HG03159 (cell line): Measurements from ENCODE around the gene ZNF296.

ENCODE experiments used
- ATAC-seq: cut with Tn5 transposase; IDR thresholded peaks from one replicate; pipeline ENCODE4 v1.9.1; 2021; ENCODE audit warnings: mild to moderate bottlenecking, moderate library complexity; ENCODE audit not compliant: unreplicated experiment

Gene ZNF296

DNA sequence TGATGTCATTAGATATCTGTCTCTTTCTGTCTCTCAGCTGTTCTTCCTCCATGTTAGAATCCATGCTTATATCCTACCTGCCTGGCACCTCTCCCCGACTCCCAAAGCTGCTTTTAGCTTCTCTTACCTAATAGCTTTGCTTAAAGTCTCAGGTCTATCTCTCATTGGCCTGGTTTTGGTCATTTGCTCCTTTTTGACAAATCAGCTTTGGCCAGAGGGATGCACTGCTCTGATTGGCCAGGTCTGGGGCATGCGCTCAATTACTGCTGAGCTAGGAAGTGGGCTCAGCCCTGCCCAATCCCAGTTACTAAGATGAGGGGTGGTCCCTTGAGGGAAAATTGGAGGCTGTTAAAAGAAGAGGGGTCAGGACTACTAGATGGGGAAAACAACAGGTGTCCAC lies 48.9 kb downstream of the ZNF296 start:
- ATAC-seq, result no peak

DNA sequence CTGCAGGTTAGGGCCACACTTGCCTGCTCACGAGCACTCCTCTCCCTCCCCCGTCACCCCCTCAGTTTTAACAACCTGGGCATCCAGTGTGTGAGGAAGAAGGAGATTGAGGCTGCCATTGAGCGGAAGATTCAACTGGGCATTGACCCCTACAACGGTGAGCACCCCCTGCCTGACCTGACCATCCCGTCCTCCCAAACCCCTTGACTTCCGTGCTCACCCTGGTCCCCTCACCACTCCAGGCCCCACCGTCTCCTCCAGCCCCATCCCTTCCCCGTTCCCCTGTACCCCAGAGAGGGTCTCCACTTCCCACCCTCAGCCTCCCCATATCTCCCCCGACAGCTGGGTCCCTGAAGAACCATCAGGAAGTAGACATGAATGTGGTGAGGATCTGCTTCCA lies 51.0 kb downstream of the ZNF296 start:
- no peak for ATAC-seq

DNA sequence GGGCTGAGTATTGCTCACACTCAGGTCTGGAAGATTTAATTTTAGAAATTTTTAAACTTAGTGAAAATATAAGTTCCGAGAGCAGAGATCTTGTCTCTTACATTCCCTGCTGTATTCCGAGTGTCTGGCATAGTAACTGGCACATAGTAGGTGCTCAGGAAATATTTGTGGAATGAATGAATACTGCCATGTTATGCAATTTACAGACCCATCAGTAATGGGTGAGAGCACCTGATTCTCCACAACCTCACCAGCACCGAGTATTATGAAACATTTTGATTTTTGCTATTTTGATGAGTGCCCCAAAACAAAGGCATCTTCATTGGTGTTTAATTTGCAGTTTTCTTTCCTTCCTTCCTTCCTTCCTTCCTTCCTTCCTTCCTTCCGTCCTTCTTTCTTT lies 53.2 kb downstream of the ZNF296 start:
- ATAC-seq, result no peak

DNA sequence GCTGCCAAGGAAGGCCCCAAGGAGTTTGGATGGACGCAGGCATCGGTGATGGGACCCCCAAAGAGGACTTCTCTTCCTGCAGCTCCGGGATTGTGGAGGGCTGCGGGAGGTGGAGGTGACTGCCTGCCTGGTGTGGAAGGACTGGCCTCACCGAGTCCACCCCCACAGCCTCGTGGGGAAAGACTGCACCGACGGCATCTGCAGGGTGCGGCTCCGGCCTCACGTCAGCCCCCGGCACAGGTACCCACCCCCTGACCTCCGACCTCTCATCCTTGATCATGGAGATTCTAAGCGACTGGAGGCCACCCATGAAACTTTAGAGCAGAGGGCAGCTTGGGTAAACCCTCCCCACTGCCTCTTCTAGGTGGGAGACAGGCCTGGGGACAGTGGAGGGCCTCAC lies 54.3 kb downstream of the ZNF296 start:
- no peak for ATAC-seq
